K562 (cell line): ENCODE results near the gene MCEMP1.

Source experiments
- CBX3 ChIP-seq, 2 experiments: IDR thresholded peaks; 1 replicate in 1 of 2; 2 replicates in 1 of 2; pipeline ENCODE4 v1.6.1; 2012; ENCODE audit warnings: inconsistent platforms in 2 of 2, low read length in 2 of 2, borderline replicate concordance in 1 of 2, control low read depth in 1 of 2
- EHMT2 ChIP-seq: fragments of 450-650 bp; IDR thresholded peaks from 2 replicates; pipeline ENCODE4 v1.6.1; 2018; ENCODE audit warnings: antibody characterized with exemption
- FOS ChIP-seq: IDR thresholded peaks from 3 replicates; pipeline ENCODE4 v1.6.1; 2011; ENCODE audit not compliant: insufficient read length; ENCODE audit errors: extremely low read depth
- FOXM1 ChIP-seq, 2 experiments: fragments of 450-650 bp in 1 of 2; sonication (generic) in 1 of 2; formaldehyde crosslinking in 1 of 2; IDR thresholded peaks; 2 replicates each; pipeline versions ENCODE4 v1.6.1 to v1.9.0; 2017 to 2022; ENCODE audit warnings: low read depth in 2 of 2, mild to moderate bottlenecking in 2 of 2, missing genetic modification reagents in 1 of 2, moderate library complexity in 1 of 2
- HDAC3 ChIP-seq: fragments of 450-650 bp; IDR thresholded peaks from 2 replicates; pipeline ENCODE4 v1.6.1; 2018; ENCODE audit warnings: borderline replicate concordance, mild to moderate bottlenecking, moderate library complexity; ENCODE audit not compliant: partially characterized antibody
- HNRNPH1 ChIP-seq: fragments of 200-400 bp; formaldehyde crosslinking; optimal IDR thresholded peaks from 2 replicates; pipeline ENCODE3; 2017; ENCODE audit warnings: low read depth, mild to moderate bottlenecking, low read length, moderate library complexity
- JUNB ChIP-seq: fragments of 450-650 bp; formaldehyde crosslinking; conservative IDR thresholded peaks from 2 replicates; pipeline ENCODE4 v1.4.0; 2020; ENCODE audit warnings: mild to moderate bottlenecking
- POLR2A ChIP-seq: fragments of 450-650 bp; conservative IDR thresholded peaks from 2 replicates; pipeline ENCODE4 v1.6.1; 2016
- SRF ChIP-seq, 2 experiments: fragments of 250-450, 450-650 bp in 1 of 2; sonication (Bioruptor Pico) in 1 of 2; sonication (generic) in 1 of 2; formaldehyde crosslinking; IDR thresholded peaks; 2 replicates each; pipeline versions ENCODE4 v1.5.0 to v1.5.1; 2020 to 2022; ENCODE audit warnings: mild to moderate bottlenecking in 1 of 2, missing genetic modification reagents in 1 of 2
- ZNF253 ChIP-seq: fragments of 250-450 bp; sonication (Bioruptor Pico); conservative IDR thresholded peaks from 2 replicates; pipeline ENCODE4 v1.6.1; 2021; ENCODE audit warnings: mild to moderate bottlenecking
- TF ChIP-seq, protein P1 (sequence below), 2 experiments: fragments of 200-800 bp in 1 of 2; sonication (Bioruptor generic) in 1 of 2; sonication (generic) in 1 of 2; formaldehyde crosslinking in 1 of 2; IDR thresholded peaks in 1 of 2; conservative IDR thresholded peaks in 1 of 2; 2 replicates each; pipeline versions ENCODE4 v1.5.0 to v1.6.1; 2016 to 2020; ENCODE audit warnings: missing compliant biosample characterization in 1 of 2, missing genetic modification characterization in 1 of 2, missing genetic modification reagents in 1 of 2
- TF ChIP-seq, protein P2 (sequence below), 2 experiments: fragments of 450-650 bp in 1 of 2; sonication (generic) in 1 of 2; formaldehyde crosslinking in 1 of 2; IDR thresholded peaks in 1 of 2; conservative IDR thresholded peaks in 1 of 2; 2 replicates each; pipeline versions ENCODE4 v1.6.1 to v1.8.1; 2016 to 2023; ENCODE audit warnings: mild to moderate bottlenecking in 2 of 2, moderate library complexity in 2 of 2, inconsistent platforms in 1 of 2, missing genetic modification reagents in 1 of 2
- TF ChIP-seq, protein P3 (sequence below), 3 experiments: IDR thresholded peaks in 2 of 3; conservative IDR thresholded peaks in 1 of 3; 2 replicates each; pipeline ENCODE4 v1.5.1; 2011 to 2012; ENCODE audit warnings: low read length in 3 of 3, mild to moderate bottlenecking in 3 of 3, control low read depth in 2 of 3, improper control_type of control experiment in 1 of 3, inconsistent platforms in 1 of 3, low read depth in 1 of 3, mixed read lengths in 1 of 3, moderate library complexity in 1 of 3; ENCODE audit not compliant: insufficient read depth in 2 of 3

DNA sequence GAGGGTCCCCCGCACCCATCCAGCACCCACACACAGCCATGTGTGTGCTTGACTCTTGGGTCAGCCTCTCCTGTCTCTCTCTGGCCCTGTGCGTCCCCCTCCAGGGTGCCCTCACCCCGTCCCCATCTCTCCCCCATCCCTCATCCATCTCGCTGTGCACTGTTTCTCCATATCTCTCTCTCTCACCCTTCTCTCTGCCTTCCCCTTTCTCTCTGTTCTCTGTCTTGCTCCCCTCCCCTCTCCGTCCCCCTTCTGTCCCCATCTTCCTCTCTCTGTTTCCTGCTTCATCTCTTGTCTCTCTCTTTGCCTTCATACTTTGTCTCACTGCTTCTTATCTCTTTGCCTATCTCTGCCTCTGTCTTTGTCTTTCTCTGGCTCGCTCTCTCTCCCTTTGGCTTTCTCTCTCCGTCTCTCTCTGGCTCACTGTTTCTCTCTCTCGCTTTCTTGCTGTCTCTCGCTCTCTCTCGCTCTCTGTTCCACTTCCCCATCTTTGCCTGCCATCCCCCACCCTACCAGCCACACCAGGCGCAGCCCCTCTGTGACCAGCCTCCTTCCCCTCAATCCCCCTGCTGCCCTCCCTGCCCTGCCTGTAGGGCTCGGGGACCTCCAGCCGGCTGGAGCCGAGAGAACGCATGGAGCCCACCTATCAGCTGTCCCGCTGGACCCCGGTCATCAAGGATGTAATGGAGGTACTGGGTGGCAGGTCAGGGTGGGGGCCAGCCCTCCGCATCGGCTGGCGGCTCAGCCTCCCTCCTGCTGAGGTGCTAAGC is 31.0 kb upstream of the MCEMP1 start:
- no peak for TF ChIP-seq SRF (CRISPR knock-in tag; IDR thresholded peaks at IDR 0.05)
- TF ChIP-seq HDAC3 = no peak
- no peak for TF ChIP-seq HNRNPH1
- no peak for TF ChIP-seq CBX3 (IDR thresholded peaks at IDR 0.05; ENCODE audit: borderline replicate concordance in 1 of 2, low read length in 2 of 2)
- TF ChIP-seq EHMT2 = no peak
- TF ChIP-seq POLR2A = 0 out of 2 replicates have a peak, but pooled peaks have one; percentile 21
- TF ChIP-seq FOS = no peak
- no peak for TF ChIP-seq ZNF253 (CRISPR knock-in tag)
- TF ChIP-seq FOXM1 (IDR thresholded peaks at IDR 0.05; ENCODE audit: low read depth) = no peak
- TF ChIP-seq FOXM1 (CRISPR knock-in tag; IDR thresholded peaks at IDR 0.05; ENCODE audit: low read depth) = no peak
- TF ChIP-seq JUNB (CRISPR knock-in tag) = no peak
- TF ChIP-seq, protein P1, sequence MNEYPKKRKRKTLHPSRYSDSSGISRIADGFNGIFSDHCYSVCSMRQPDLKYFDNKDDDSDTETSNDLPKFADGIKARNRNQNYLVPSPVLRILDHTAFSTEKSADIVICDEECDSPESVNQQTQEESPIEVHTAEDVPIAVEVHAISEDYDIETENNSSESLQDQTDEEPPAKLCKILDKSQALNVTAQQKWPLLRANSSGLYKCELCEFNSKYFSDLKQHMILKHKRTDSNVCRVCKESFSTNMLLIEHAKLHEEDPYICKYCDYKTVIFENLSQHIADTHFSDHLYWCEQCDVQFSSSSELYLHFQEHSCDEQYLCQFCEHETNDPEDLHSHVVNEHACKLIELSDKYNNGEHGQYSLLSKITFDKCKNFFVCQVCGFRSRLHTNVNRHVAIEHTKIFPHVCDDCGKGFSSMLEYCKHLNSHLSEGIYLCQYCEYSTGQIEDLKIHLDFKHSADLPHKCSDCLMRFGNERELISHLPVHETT (CRISPR knock-in tag; conservative IDR thresholded peaks at IDR 0.05 in 1 of 2, IDR thresholded peaks at IDR 0.05 in 1 of 2) = no peak
- TF ChIP-seq, protein P2, sequence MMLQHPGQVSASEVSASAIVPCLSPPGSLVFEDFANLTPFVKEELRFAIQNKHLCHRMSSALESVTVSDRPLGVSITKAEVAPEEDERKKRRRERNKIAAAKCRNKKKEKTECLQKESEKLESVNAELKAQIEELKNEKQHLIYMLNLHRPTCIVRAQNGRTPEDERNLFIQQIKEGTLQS (IDR thresholded peaks at IDR 0.05) = no peak
- TF ChIP-seq, protein P2 (CRISPR knock-in tag; conservative IDR thresholded peaks at IDR 0.05) = no peak
- TF ChIP-seq, protein P3, sequence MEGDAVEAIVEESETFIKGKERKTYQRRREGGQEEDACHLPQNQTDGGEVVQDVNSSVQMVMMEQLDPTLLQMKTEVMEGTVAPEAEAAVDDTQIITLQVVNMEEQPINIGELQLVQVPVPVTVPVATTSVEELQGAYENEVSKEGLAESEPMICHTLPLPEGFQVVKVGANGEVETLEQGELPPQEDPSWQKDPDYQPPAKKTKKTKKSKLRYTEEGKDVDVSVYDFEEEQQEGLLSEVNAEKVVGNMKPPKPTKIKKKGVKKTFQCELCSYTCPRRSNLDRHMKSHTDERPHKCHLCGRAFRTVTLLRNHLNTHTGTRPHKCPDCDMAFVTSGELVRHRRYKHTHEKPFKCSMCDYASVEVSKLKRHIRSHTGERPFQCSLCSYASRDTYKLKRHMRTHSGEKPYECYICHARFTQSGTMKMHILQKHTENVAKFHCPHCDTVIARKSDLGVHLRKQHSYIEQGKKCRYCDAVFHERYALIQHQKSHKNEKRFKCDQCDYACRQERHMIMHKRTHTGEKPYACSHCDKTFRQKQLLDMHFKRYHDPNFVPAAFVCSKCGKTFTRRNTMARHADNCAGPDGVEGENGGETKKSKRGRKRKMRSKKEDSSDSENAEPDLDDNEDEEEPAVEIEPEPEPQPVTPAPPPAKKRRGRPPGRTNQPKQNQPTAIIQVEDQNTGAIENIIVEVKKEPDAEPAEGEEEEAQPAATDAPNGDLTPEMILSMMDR (IDR thresholded peaks at IDR 0.05 in 2 of 3, conservative IDR thresholded peaks at IDR 0.05 in 1 of 3; ENCODE audit: insufficient read depth in 2 of 3, low read depth in 1 of 3, low read length in 3 of 3) = no peak
